Pancreas (tissue), 10 donors: Measurements from ENCODE around the gene CAMK2B. TPM values are rescaled to one million over a fixed set of nuclear protein-coding genes. Genes with fewer than 3 reads are reported as not detected.
"Not testable (repeated sequence)": the region's sequence is repeated elsewhere in the genome, so short reads cannot be mapped to it uniquely, and the experiment has no call there.

Experiments
- ATAC-seq, 4 donors: fragments of 200-7000 bp; cut with Tn5 transposase; one replicate each; pipeline versions ENCODE4 v1.8.0 to v1.9.1; 2020; ENCODE audit warnings: mild to moderate bottlenecking in 4 of 4, moderate library complexity in 4 of 4
- DNase-seq, 6 donors: peaks; one replicate each; pipeline ENCODE4 v3.0.0-alpha.2; 2020
- FAIRE-seq: peaks from 2 replicates; lab custom pipeline; 2012; peaks lifted over from hg19 to GRCh38; lab: Jason Lieb, UNC
- H3K27ac ChIP-seq, 4 donors: fragments of 200-600 bp; sonication (generic); 1 replicate in 3 of 4; 2 replicates in 1 of 4; pipeline versions ENCODE4 v1.5.0 to v1.8.0; 2020
- H3K27me3 ChIP-seq, 4 donors: fragments of 200-600 bp; one replicate each; pipeline ENCODE4 v1.8.0; 2021
- H3K36me3 ChIP-seq, 3 donors: fragments of 200-600 bp; sonication (generic) in 1 of 3; one replicate each; pipeline versions ENCODE4 v1.5.0 to v1.8.0; 2020 to 2021
- H3K4me1 ChIP-seq, 3 donors: fragments of 200-600 bp; one replicate each; pipeline ENCODE4 v1.8.0; 2021
- H3K4me3 ChIP-seq, 4 donors: fragments of 200-600 bp; sonication (generic) in 2 of 4; one replicate each; pipeline versions ENCODE4 v1.5.0 to v1.8.0; 2020 to 2021
- H3K9me3 ChIP-seq, 4 donors: fragments of 200-600 bp; one replicate each; pipeline ENCODE4 v1.8.0; 2021
- WGBS, 2 donors: extraction: QIAGEN DNeasy Blood & Tissue Kit; methylation state at CpG; one replicate each; pipeline ENCODE4 v1.1.7; 2013; 5-methylcytosine and 5-hydroxymethylcytosine counted together
- intact Hi-C, 3 donors: fragments of 100-400 bp; cut with DNase I; formaldehyde crosslinking; loops; one replicate each; pipeline versions ENCODE4 v1.11.1 to v1.14.2; 2022
- polyA plus RNA-seq, 2 donors: library from polyadenylated mRNA; stranded (reverse); fragments of 200-250 nt; gene quantifications; one replicate each; pipeline ENCODE4 v1.2.3, GENCODE V29; 2013
- total RNA-seq, 6 donors: library from RNA; stranded (reverse); fragmentation: NEBNext Ultra II Directional in 4 of 6; extraction: Animal tissue kit (Norgen Biotek cat#: 25700) in 4 of 6; gene quantifications; one replicate each; pipeline versions ENCODE4 v1.2.1 to v1.2.4, GENCODE V29; 2021 to 2023
- TF ChIP-seq, protein P1 (sequence below), 4 donors: fragments of 200-600 bp; sonication (generic) in 3 of 4; IDR thresholded peaks; one replicate each; pipeline versions ENCODE4 v1.5.0 to v1.8.0; 2021; ENCODE audit warnings: antibody characterized with exemption in 4 of 4
- donor health status: healthy with polysubstance abuse.
- donor health status: DM: no; HTN: no; CAD: no; lungs with moderate emphysema.
- donor health status: DM: no; HTN: no; CAD: no.
- donor health status: control.
- donor health status: control.
- donor health status: Bipolar disorder and iron deficiency.
- donor health status: DM: yes; HTN: yes; CAD: no.
- donor health status: DM: no; HTN: no; CAD: no.
- donor health status: DM: no; HTN: no; CAD: no.
- donor health status: DM: yes; HTN: yes; CAD: no.

The CAMK2B gene
- total and polyA plus RNA-seq, 8 donors, result 0.83 to 34.0 (median 2.0) TPM

DNA sequence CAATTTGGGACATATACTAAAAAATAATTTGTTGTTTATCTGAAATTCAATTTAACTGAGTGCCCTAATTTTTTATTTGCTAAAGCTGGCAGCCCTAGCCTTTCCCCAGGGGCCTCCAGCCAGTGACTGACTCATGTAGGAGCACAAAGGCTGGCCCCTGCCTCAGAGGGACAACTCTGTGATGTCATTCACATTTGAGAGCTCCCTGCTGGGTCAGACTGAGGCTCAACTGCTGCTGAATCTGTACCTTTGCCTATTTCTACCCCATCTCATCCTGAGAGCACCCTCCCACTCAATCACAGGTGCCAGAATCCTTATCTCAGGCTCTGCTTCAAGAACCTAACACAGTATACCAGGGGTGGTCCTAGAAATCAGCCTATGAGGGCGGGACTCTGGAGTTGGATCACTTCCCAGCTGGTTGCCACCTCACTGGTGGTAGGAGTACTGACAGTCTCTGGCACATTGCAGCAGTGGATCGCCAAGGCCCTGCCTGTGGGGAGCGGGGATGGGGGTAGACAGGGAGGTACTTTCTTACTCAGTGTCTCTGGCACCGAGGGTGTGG is 147.7 kb downstream of the CAMK2B start:
- 64 to 71% methylated on average over 4 of the region's 4 CpGs for WGBS, 2 donors
- Histone ChIP-seq H3K27ac (no peak overlapping the region), H3K4me3 (no peak overlapping the region), H3K9me3 (no peaks in the 10 kb centered on the region), H3K4me1 (no peaks in the 10 kb centered on the region), H3K36me3 (no peaks in the 10 kb centered on the region), H3K27me3 (no peaks in the 10 kb centered on the region)
- no peak for FAIRE-seq
- intact Hi-C loops, result no loop called here
- ATAC-seq, result peak in 1 of 4 donors; percentile 33
- TF ChIP-seq, protein P1, sequence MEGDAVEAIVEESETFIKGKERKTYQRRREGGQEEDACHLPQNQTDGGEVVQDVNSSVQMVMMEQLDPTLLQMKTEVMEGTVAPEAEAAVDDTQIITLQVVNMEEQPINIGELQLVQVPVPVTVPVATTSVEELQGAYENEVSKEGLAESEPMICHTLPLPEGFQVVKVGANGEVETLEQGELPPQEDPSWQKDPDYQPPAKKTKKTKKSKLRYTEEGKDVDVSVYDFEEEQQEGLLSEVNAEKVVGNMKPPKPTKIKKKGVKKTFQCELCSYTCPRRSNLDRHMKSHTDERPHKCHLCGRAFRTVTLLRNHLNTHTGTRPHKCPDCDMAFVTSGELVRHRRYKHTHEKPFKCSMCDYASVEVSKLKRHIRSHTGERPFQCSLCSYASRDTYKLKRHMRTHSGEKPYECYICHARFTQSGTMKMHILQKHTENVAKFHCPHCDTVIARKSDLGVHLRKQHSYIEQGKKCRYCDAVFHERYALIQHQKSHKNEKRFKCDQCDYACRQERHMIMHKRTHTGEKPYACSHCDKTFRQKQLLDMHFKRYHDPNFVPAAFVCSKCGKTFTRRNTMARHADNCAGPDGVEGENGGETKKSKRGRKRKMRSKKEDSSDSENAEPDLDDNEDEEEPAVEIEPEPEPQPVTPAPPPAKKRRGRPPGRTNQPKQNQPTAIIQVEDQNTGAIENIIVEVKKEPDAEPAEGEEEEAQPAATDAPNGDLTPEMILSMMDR (IDR thresholded peaks at IDR 0.05), result no peak
- no peak for DNase-seq

DNA sequence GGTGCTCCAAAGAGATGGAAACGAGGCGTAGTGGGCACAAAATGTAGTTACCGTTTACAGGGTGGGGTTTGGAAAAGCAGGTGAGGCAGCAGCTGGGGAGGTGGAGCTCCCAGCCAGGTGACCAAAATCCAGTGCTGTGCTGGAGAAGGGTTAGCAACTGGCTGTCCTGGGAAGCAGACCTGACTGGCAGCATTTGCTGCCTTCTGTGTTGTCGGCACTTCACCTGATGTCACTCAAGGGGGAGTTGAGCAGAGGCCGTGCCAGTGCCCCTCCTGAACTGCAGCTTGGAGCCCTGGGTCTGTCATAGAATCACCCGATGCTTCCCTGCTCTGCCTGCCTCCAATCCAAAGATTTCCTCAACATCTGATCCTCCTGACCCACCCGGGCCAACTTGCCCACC is 148.9 kb downstream of the CAMK2B start:
- H3K36me3 ChIP-seq, result no peaks in the 10 kb centered on the region
- H3K4me1 ChIP-seq, result no peaks in the 10 kb centered on the region
- WGBS, 2 donors, result 67 to 68% methylated on average over 7 of the region's 7 CpGs
- no peaks in the 10 kb centered on the region for H3K27me3 ChIP-seq
- no peaks in the 10 kb centered on the region for H3K9me3 ChIP-seq
- no peak overlapping the region for H3K4me3 ChIP-seq
- DNase-seq (no peak), ATAC-seq (no peak), FAIRE-seq (no peak)
- H3K27ac ChIP-seq, result no peak overlapping the region
- intact Hi-C loops, result no loop called here
- TF ChIP-seq, protein P1 (IDR thresholded peaks at IDR 0.05), result no peak

DNA sequence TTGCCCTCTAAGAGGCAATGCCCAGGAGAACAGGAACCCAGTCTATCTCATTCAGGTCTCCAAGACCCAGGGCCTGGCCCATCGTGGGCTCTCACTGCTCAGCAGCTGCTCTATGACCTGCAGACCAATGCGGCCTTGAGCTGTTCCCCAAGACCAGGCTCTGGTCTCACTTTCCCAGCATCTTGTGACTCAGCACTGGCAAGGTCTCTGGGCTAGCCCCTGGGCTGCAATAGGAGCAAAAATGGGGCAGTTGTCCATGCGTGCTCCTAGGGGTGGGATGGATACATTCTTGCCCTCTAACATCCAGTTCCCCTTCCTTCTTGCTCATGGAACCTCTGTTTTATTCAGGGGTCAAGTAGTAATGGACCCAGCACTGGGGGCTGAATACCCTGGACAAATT is 149.7 kb downstream of the CAMK2B start:
- Histone ChIP-seq H3K4me1 (no peaks in the 10 kb centered on the region), H3K9me3 (no peaks in the 10 kb centered on the region), H3K27me3 (no peaks in the 10 kb centered on the region), H3K36me3 (no peaks in the 10 kb centered on the region), H3K4me3 (no peak overlapping the region), H3K27ac (no peak overlapping the region)
- DNase-seq (no peak), FAIRE-seq (no peak), ATAC-seq (no peak)
- intact Hi-C loops, result no loop called here
- WGBS, 2 donors, result 63 to 64% methylated on average over 3 of the region's 3 CpGs
- TF ChIP-seq, protein P1 (IDR thresholded peaks at IDR 0.05), result no peak

DNA sequence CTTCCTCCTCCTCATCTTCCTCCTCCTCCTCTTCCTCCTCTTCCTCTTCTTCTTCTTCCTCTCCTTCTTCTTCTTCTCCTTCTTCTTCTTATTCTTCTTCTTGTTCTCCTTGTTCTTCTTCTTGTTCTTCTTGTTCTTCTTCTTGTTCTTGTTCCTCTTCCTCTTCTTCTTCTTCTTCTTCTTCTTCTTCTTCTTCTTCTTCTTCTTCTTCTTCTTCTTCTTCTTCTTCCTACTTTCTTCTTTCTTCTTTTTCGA is 150.8 kb downstream of the CAMK2B start:
- H3K9me3 ChIP-seq, FAIRE-seq, H3K27ac ChIP-seq, H3K4me1 ChIP-seq, H3K36me3 ChIP-seq, H3K4me3 ChIP-seq, ATAC-seq, intact Hi-C loops, H3K27me3 ChIP-seq, DNase-seq: not testable (repeated sequence)
- 38 to 39% methylated on average over 1 of the region's 1 CpG for WGBS, 2 donors

DNA sequence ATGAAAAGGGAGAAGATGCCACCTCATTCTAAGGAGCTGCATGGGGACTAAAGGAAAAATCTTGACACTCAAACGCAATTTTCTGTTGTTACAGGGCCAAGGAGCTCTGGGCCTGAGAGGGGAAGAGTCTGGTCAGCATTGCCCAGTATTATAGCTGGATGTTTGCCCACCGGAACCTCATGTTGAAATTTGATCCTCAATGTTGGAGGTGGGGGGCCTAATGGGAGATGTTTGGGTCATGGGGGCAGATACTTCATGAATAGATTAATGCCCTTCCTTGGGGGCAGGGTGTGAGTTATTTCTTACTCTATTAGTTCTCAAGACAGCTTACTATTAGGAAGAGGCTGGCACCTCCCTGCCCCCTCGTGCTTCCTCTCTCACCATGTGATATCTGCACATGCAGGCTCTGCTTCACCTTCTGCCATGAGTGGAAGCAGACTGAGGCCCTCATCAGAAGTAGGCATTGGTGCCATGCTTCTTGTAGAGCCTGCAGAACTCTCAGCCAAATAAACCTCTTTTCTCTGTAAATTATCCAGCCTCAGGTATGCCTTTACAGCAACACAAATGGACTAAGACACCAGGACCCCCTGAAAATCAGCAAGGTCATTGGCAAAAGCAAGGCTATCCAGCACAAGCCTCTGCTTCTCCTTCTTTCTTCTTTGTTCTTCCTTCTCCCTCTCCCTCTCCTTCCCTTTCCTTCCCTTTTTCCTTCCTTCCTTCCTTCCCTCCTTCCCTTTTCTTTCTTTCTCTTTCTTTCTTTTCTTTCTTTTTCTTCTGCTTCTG is 151.3 kb downstream of the CAMK2B start:
- ATAC-seq (no peak), FAIRE-seq (no peak), DNase-seq (no peak)
- Histone ChIP-seq H3K27ac (no peak overlapping the region), H3K27me3 (no peaks in the 10 kb centered on the region), H3K4me3 (no peak overlapping the region), H3K9me3 (no peaks in the 10 kb centered on the region), H3K36me3 (no peaks in the 10 kb centered on the region), H3K4me1 (no peaks in the 10 kb centered on the region)
- intact Hi-C loops, result no loop called here
- TF ChIP-seq, protein P1 (IDR thresholded peaks at IDR 0.05), result no peak
- WGBS, 2 donors, result 52 to 62% methylated on average over 3 of the region's 3 CpGs
